Measurements from ENCODE around the gene CFP. TPM values are rescaled to one million over a fixed set of nuclear protein-coding genes. Genes with fewer than 3 reads are reported as not detected.
"Not testable (repeated sequence)": the region's sequence is repeated elsewhere in the genome, so short reads cannot be mapped to it uniquely, and the experiment has no call there.

Gene CFP
- total and polyA plus RNA-seq, 2 of the 13 experiments (the other 11 are each of a cell fraction or from before 2014, with no cell fraction given): 0.01 TPM; not detected in 1

GRCh38 chrX:47629419-47630200 lies at the start of gene CFP (continued):
- TF ChIP-seq, protein P1, sequence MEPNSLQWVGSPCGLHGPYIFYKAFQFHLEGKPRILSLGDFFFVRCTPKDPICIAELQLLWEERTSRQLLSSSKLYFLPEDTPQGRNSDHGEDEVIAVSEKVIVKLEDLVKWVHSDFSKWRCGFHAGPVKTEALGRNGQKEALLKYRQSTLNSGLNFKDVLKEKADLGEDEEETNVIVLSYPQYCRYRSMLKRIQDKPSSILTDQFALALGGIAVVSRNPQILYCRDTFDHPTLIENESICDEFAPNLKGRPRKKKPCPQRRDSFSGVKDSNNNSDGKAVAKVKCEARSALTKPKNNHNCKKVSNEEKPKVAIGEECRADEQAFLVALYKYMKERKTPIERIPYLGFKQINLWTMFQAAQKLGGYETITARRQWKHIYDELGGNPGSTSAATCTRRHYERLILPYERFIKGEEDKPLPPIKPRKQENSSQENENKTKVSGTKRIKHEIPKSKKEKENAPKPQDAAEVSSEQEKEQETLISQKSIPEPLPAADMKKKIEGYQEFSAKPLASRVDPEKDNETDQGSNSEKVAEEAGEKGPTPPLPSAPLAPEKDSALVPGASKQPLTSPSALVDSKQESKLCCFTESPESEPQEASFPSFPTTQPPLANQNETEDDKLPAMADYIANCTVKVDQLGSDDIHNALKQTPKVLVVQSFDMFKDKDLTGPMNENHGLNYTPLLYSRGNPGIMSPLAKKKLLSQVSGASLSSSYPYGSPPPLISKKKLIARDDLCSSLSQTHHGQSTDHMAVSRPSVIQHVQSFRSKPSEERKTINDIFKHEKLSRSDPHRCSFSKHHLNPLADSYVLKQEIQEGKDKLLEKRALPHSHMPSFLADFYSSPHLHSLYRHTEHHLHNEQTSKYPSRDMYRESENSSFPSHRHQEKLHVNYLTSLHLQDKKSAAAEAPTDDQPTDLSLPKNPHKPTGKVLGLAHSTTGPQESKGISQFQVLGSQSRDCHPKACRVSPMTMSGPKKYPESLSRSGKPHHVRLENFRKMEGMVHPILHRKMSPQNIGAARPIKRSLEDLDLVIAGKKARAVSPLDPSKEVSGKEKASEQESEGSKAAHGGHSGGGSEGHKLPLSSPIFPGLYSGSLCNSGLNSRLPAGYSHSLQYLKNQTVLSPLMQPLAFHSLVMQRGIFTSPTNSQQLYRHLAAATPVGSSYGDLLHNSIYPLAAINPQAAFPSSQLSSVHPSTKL (CRISPR knock-in tag; IDR thresholded peaks at IDR 0.05): no peak
- TF ChIP-seq ZNF740 (CRISPR knock-in tag; IDR thresholded peaks at IDR 0.05): no peak
- no peak for TF ChIP-seq MEF2D (CRISPR knock-in tag; IDR thresholded peaks at IDR 0.05)
- TF ChIP-seq ZNF20 (CRISPR knock-in tag; IDR thresholded peaks at IDR 0.05): no peak

- BruUV-seq (replicated peaks); H3K79me2 ChIP-seq (ENCODE audit: insufficient read depth, low read length); H3K27ac ChIP-seq (ENCODE audit: extremely low read length, insufficient read depth, low read length); H3K36me3 ChIP-seq (replicated peaks in 1 of 2; ENCODE audit: control insufficient read depth in 1 of 2, insufficient read depth in 2 of 2, low read length in 2 of 2); H4K20me1 ChIP-seq (ENCODE audit: insufficient read depth, low read length); H2AFZ ChIP-seq (ENCODE audit: low read length); CTCF ChIA-PET (ENCODE audit: low intra/inter-chr PET ratio, low total read pairs); H3K4me2 ChIP-seq (ENCODE audit: low read depth, low read length); POLR2A ChIA-PET; H3K9ac ChIP-seq (ENCODE audit: insufficient read depth, low read depth, low read length); FAIRE-seq; H3K9me3 ChIP-seq (ENCODE audit: low read length); H3K4me1 ChIP-seq (ENCODE audit: insufficient read depth, low read length); H3K27me3 ChIP-seq (ENCODE audit: control insufficient read depth in 1 of 2, insufficient read depth in 2 of 2, low read length in 2 of 2); DNase-seq (ENCODE audit: low spot score); in situ Hi-C loops (cut with HindIII; ENCODE audit: extremely low pct_ligation_motif_present, low pct_unique_long_range_greater_than_20kb); intact Hi-C loops (cut with micrococcal nuclease; ENCODE audit: unreplicated experiment); H3K4me3 ChIP-seq (replicated peaks in 1 of 3; ENCODE audit: insufficient read depth in 1 of 3, low read depth in 2 of 3, low read length in 3 of 3); ATAC-seq: not testable (repeated sequence)
- 19% methylated on average over 7 of the region's 7 CpGs for WGBS (ENCODE audit: low lambda C conversion rate)
These were observed 46.5 kb upstream of the CFP start for GRCh38 chrX:47675959-47676859.

Measured in HepG2 (cell line).